Stimulated activated CD4-positive, alpha-beta T cell treated with anti-CD3 and anti-CD28 coated beads, TNF-alpha, amount 100 ng/mL, for 48 hours (primary cell): ENCODE data around the gene DRD4.
"Not testable (repeated sequence)": the region's sequence is repeated elsewhere in the genome, so short reads cannot be mapped to it uniquely, and the experiment has no call there.

Experiments used
- DNase-seq, 3 donors: peaks; one replicate each; pipeline ENCODE4 v3.0.0-alpha.2; 2020; ENCODE audit warnings: low read depth in 3 of 3

Gene DRD4

GRCh38 chr11:643849-644738 lies 7.0 kb downstream of the DRD4 start:
- DNase-seq, result no peak

GRCh38 chr11:645536-645935 lies 8.5 kb downstream of the DRD4 start:
- no peak for DNase-seq

GRCh38 chr11:646214-646613 lies 9.1 kb downstream of the DRD4 start:
- no peak for DNase-seq

DNA sequence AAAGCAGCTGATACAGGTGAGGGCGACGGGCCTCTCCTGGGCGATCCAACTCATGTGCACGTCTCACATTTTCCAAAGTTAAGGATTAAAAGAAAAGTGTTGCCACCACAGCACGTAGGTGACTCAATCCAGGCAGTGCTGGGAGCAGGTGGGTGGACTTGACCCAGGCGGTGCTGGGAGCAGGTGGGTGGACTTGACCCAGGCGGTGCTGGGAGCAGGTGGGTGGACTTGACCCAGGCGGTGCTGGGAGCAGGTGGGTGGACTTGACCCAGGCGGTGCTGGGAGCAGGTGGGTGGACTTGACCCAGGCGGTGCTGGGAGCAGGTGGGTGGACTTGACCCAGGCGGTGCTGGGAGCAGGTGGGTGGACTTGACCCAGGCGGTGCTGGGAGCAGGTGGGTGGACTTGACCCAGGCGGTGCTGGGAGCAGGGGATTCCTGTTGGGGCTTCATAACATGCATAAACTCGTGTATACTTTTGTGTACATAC lies 10.6 kb downstream of the DRD4 start:
- not testable (repeated sequence) for DNase-seq

- no peak for DNase-seq
Measured at GRCh38 chr11:650482-650881, 13.4 kb downstream of the DRD4 start.

DNA sequence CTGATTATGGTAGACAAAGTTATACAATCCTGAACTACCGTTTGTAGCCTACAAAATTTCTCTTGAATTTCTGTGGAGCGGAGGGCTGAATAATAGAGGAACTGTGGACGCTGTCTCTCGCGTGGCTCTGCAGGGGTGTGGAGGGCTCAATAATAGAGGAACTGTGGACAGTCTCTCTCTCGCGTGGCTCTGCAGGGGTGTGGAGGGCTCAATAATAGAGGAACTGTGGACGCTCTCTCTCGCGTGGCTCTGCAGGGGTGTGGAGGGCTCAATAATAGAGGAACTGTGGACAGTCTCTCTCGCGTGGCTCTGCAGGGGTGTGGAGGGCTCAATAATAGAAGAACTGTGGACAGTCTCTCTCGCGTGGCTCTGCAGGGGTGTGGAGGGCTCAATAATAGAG lies 16.1 kb downstream of the DRD4 start:
- DNase-seq, result not testable (repeated sequence)

DNA sequence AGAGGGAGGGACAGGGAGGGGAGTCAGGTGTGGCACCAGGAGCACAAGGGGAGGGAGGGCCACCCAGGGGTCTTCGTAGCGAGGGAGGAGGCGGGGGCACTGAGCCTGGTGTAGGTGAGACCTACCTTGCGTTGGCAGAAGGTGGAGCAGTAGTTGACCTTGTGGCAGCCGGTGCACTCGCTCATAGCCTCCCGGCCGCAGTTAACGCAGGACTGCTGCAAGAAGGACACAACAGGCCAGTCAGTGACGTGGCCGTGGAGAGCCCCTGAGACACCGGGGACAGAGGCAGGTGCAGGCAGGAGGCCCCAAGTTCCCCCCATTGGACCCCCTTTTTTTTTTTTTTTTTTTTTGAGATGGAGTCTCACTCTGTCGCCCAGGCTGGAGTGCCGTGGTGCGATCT lies 16.8 kb downstream of the DRD4 start:
- no peak for DNase-seq

DNA sequence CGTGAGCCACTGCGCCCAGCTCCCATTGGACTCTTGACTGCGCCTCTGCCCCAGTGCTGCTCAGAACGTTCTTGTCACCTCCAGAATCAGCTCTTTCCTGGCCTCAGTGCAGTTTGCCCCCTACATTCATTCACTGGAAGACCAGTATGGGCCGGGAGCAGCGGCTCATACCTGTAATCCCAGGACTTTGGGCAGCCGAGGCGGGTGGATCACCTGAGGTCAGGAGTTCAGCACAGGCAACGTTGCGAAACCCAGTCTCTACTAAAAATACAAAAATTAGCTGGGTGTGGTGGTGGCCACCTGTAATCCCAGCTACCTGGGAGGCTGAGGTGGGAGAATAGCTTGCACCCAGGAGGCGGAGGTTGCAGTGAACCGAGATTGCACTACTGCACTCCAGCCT lies 17.4 kb downstream of the DRD4 start:
- DNase-seq, result not testable (repeated sequence)

DNA sequence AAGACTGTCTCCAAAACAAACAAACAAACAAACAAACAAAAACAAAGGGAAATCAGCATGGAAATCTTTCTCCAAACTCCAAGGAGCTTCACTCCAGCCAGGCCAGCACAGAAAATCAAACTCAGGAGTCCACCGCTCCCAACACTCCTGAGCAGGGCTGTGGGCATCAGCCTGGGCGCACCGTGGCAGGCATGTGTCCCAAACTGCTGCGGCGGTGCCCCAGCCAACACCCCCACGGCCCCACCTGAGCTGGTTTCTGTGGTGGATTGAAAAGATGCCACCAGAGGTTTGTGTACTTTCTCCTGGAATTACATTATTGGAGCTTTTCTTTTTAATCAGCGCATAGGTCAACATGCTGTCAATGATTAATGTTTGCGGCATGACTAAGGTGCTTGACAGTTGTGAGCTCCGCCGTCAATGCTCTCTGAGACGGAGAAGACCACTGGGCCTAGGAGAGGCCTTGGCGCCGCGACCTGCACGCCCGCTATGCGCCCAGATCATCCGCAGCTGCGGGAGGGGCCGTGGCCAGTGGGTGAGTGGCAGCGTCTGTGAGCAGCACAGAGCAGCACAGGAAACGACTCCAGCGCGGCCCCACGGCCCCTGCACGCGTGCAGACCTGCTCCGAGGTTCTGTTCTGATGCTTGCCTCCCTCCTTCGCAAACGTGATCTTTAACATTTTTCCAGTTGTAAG lies 18.1 kb downstream of the DRD4 start:
- DNase-seq, result no peak

DNA sequence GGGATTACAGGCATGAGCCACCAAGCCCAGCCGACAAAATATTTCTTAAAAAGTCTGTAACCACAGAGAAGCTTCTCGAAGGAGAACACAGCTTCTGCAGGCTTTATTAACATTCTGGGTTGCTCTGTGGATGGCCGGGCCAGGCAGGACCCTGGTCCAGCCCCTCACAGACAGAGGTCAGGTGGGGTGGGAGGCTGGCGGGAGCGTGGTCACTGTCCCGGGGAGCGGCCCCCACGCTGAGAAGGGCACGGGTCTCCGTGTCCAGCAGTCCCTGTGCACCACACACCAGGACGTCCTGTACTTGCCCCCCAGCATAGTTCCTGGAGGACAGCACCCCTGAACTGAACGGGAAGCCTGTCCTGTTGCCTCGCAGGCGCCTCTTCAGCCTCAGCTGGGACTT lies 19.4 kb downstream of the DRD4 start:
- no peak for DNase-seq

GRCh38 chr11:656866-657265 lies 19.8 kb downstream of the DRD4 start:
- no peak for DNase-seq

DNA sequence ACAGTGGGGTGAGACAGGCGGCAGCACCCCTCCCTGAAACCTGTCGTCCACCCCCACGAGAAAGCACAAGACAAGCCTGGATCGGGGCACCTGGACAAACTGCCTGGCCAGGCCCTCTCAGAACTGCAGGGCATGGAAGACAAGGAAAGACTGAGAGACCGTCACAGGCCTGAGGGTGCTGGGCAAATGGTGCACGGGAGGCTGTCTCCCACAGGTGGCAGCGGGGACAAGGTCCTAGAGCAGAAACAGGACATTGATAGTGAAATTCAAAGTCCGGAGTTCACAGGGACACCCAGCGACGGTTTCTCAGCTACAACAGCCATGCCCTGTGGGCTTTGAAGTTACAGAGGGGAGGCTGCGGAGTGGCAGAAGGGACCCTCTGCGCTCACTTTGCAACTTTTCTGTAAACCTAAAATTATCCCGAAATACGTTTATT lies 20.6 kb downstream of the DRD4 start:
- no peak for DNase-seq

- DNase-seq, result no peak
Measured at GRCh38 chr11:659532-660085, 22.5 kb downstream of the DRD4 start.

- no peak for DNase-seq
Measured at GRCh38 chr11:660281-660680, 23.2 kb downstream of the DRD4 start.

DNA sequence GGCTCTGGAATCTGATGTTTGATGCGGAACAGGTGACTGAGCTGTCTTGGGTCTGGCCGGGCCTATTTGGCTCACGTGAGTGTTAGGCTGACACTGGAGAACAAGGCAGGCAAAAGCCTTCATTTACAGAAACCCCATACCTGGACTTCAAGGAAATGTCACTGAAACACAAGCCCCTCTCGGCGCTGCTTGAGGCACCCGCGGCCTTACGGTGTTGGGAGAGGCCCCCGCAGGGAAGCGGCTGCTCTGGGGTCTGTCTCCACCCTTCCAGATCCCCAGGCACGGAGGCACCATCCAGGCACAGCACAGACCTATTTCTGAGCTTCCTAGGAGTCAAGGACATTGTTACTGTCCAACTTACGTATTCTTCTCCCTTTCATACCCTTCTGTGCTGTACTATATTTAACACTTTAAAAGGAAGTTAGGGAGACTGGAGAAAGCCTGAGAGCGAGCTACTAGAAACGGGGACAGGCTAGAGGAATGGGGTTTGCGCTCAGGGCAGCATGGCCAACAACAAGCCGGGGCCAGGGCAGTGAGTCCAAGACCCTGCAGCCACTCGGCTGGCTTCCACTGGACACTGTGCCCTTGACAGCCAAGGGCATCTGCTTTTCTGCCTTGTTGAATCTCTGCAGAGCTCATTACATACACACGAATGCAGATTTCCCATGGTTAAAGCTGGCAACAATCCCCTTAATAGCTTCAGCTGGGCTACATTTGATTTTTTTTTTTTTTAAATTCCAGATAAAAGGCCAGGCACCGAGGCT lies 23.8 kb downstream of the DRD4 start:
- DNase-seq, result no peak

DNA sequence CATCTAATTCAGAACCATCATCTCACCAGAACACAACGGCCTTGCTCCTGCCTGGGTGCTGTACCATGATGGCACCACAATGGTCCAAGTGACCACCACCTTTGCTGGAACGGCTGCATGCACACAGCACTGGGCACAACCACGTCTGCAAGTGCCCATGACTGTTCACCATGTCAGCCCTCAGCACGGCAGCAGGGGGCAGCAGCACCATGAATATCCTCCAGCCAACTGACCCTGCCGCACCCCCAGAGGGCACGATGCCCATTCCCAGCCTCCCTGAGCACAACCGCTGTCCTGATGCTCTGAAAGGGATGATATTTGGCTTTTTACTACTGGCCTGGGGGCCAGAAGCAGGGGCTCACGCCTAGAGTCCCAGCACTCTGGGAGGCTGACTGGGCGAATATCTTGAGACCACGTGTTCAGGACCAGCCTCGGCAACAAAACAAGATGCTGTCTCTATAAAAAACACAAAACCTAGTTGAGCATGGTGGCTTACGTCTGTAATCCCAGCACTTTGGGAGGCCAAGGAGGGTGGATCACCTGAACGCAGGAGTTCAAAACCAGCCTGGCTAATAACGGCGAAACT lies 25.7 kb downstream of the DRD4 start:
- DNase-seq, result no peak

- DNase-seq, result no peak
Measured at GRCh38 chr11:665062-665703, 28.1 kb downstream of the DRD4 start.

- DNase-seq, result no peak
Measured at GRCh38 chr11:665704-666281, 28.7 kb downstream of the DRD4 start.

DNA sequence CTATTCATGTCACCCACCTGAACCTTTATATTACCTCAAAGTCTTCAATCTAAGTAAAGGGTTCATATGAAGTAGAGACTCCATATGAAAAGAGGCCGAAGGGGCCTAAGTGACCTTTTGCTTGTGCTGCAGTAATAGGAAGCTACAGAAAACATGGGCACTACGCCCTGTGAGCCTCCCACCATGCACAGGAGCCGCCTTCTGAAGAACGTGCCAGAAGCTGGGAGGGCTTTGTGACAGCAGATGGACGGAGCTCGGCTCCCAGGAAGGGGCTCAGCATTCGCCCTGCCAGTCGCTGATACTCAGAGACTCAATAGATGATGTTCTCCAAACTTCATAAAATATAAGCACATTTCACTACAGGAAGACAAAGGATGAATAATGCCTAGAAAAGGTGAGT lies 36.8 kb downstream of the DRD4 start:
- DNase-seq, result no peak

- no peak for DNase-seq
Measured at GRCh38 chr11:674406-674805, 37.3 kb downstream of the DRD4 start.

GRCh38 chr11:678297-678696 lies 41.2 kb downstream of the DRD4 start:
- no peak for DNase-seq
